GM10266 (cell line): ENCODE measurements around the gene ASAP3.

Experiments used
- DNase-seq: peaks from one replicate; pipeline ENCODE4 v3.0.0; 2012; ENCODE audit errors: extremely low spot score
- CTCF ChIP-seq: IDR thresholded peaks from 2 replicates; pipeline ENCODE4 v1.5.1; 2012; ENCODE audit warnings: mild to moderate bottlenecking, low read depth; ENCODE audit not compliant: control insufficient read depth, insufficient read depth; ENCODE audit errors: missing control alignments

The ASAP3 gene

GRCh38 chr1:23481026-23481597 is 2.9 kb downstream of the ASAP3 start:
- no peak for DNase-seq
- no peak for TF ChIP-seq CTCF

- DNase-seq = no peak
- TF ChIP-seq CTCF = no peak
Observed at GRCh38 chr1:23480187-23481025, 3.6 kb downstream of the ASAP3 start.

GRCh38 chr1:23479666-23479941 is 4.4 kb downstream of the ASAP3 start:
- no peak for TF ChIP-seq CTCF
- DNase-seq = no peak

- DNase-seq = no peak
- TF ChIP-seq CTCF = no peak
Observed at GRCh38 chr1:23478896-23479665, 4.9 kb downstream of the ASAP3 start.

GRCh38 chr1:23477359-23478144 is 6.4 kb downstream of the ASAP3 start:
- TF ChIP-seq CTCF = no peak
- no peak for DNase-seq

GRCh38 chr1:23475641-23476040 is 8.3 kb downstream of the ASAP3 start:
- no peak for TF ChIP-seq CTCF
- DNase-seq = no peak

- no peak for TF ChIP-seq CTCF
- DNase-seq = no peak
Observed at GRCh38 chr1:23475134-23475628, 8.8 kb downstream of the ASAP3 start.
